Neural cell (in vitro differentiated cells): ENCODE data around the gene TRIM15. TPM values are rescaled to one million over a fixed set of nuclear protein-coding genes. Genes with fewer than 3 reads are reported as not detected.

Experiments used
- H2AFZ ChIP-seq: fragments of 200-600, 300-800 bp; sonication (generic), shearing (Covaris generic); 2 replicates; pipeline ENCODE4 v1.6.0; 2014; ENCODE audit warnings: low read depth, mild to moderate bottlenecking, antibody characterized with exemption, low read length, moderate library complexity
- H3F3A ChIP-seq: fragments of 200-600 bp; shearing (Covaris generic); 2 replicates; pipeline ENCODE4 v1.6.1; 2016; ENCODE audit warnings: mild to moderate bottlenecking, moderate library complexity, mixed read lengths, antibody characterized with exemption, low read length; ENCODE audit not compliant: insufficient read depth, poor library complexity, severe bottlenecking
- H3K27ac ChIP-seq: fragments of 200-600, 300-800 bp; sonication (generic), shearing (Covaris generic); 2 replicates; pipeline ENCODE4 v1.5.1; 2014; ENCODE audit warnings: mild to moderate bottlenecking, low read length, moderate library complexity
- H3K27me3 ChIP-seq: fragments of 300-800, 200-600 bp; sonication (generic), shearing (Covaris generic); 2 replicates; pipeline ENCODE4 v1.6.0; 2014; ENCODE audit warnings: mild to moderate bottlenecking, low read depth, low read length, moderate library complexity; ENCODE audit not compliant: insufficient read depth
- H3K36me3 ChIP-seq: fragments of 300-800, 200-600 bp; sonication (generic), shearing (Covaris generic); 2 replicates; pipeline ENCODE4 v1.5.1; 2014; ENCODE audit warnings: mild to moderate bottlenecking, antibody characterized with exemption, low read length, moderate library complexity; ENCODE audit not compliant: insufficient read depth
- H3K4me2 ChIP-seq: fragments of 300-800, 200-600 bp; sonication (generic), shearing (Covaris generic); 2 replicates; pipeline ENCODE4 v1.6.0; 2014; ENCODE audit warnings: mild to moderate bottlenecking, low read length
- H3K4me3 ChIP-seq: fragments of 300-800, 200-600 bp; sonication (generic), shearing (Covaris generic); 2 replicates; pipeline ENCODE4 v1.5.1; 2014; ENCODE audit warnings: mild to moderate bottlenecking, low read length, moderate library complexity
- H3K79me2 ChIP-seq: fragments of 200-600 bp; shearing (Covaris generic); replicated peaks from 2 replicates; pipeline ENCODE4 v1.6.0; 2014; ENCODE audit warnings: mild to moderate bottlenecking, low read length, moderate library complexity; ENCODE audit not compliant: insufficient read depth
- H3K9ac ChIP-seq: fragments of 300-800, 200-600 bp; sonication (generic), shearing (Covaris generic); 2 replicates; pipeline ENCODE4 v1.6.1; 2016; ENCODE audit warnings: mild to moderate bottlenecking, low read length, mixed read lengths
- H3K9me2 ChIP-seq: fragments of 200-600 bp; shearing (Covaris generic); 2 replicates; pipeline ENCODE4 v1.6.1; 2016; ENCODE audit warnings: mild to moderate bottlenecking, low read length, mixed read lengths; ENCODE audit not compliant: insufficient read depth
- H3K9me3 ChIP-seq: fragments of 200-600, 300-800 bp; sonication (generic), shearing (Covaris generic); 2 replicates; pipeline ENCODE4 v1.6.1; 2016; ENCODE audit warnings: mild to moderate bottlenecking, mixed run types, low read length, moderate library complexity, mixed read lengths
- H4K20me1 ChIP-seq: fragments of 200-600 bp; shearing (Covaris generic); 2 replicates; pipeline ENCODE4 v1.6.1; 2016; ENCODE audit warnings: mild to moderate bottlenecking, mixed run types; ENCODE audit not compliant: insufficient read depth
- EP300 ChIP-seq: fragments of 450-650 bp; conservative IDR thresholded peaks from 2 replicates; pipeline ENCODE4 v1.6.1; 2014; ENCODE audit warnings: antibody characterized with exemption, mild to moderate bottlenecking, moderate library complexity; ENCODE audit not compliant: poor library complexity, severe bottlenecking
- EZH2 ChIP-seq: fragments of 200-600, 300-800 bp; shearing (Covaris generic), sonication (generic); IDR thresholded peaks from 2 replicates; pipeline ENCODE4 v1.6.1; 2014; ENCODE audit warnings: antibody characterized with exemption, low read length, borderline replicate concordance, mild to moderate bottlenecking; ENCODE audit not compliant: insufficient read depth, poor library complexity, severe bottlenecking
- MXI1 ChIP-seq: fragments of 450-650 bp; conservative IDR thresholded peaks from 2 replicates; pipeline ENCODE4 v1.6.1; 2014; ENCODE audit warnings: antibody characterized with exemption, mild to moderate bottlenecking; ENCODE audit not compliant: poor library complexity, severe bottlenecking
- POLR2AphosphoS5 ChIP-seq: IDR thresholded peaks from 2 replicates; pipeline ENCODE4 v1.6.1; 2012
- RAD21 ChIP-seq: fragments of 450-650 bp; conservative IDR thresholded peaks from 2 replicates; pipeline ENCODE4 v1.6.1; 2014; ENCODE audit warnings: antibody characterized with exemption, mild to moderate bottlenecking, moderate library complexity
- SMC3 ChIP-seq: fragments of 450-650 bp; conservative IDR thresholded peaks from 2 replicates; pipeline ENCODE4 v1.6.1; 2014; ENCODE audit warnings: antibody characterized with exemption, mild to moderate bottlenecking, moderate library complexity; ENCODE audit not compliant: poor library complexity
- TAF1 ChIP-seq: IDR thresholded peaks from 2 replicates; pipeline ENCODE4 v1.6.1; 2012; ENCODE audit warnings: low read depth
- polyA plus RNA-seq: library from polyadenylated mRNA; depleted of rRNA; stranded (reverse); fragments of >200 nt; gene quantifications from 2 replicates; pipeline ENCODE4 v1.2.3, GENCODE V29; 2014
- TF ChIP-seq, protein P1 (sequence below): IDR thresholded peaks from 2 replicates; pipeline ENCODE4 v1.6.1; 2012; ENCODE audit warnings: borderline replicate concordance
- TF ChIP-seq, protein P2 (sequence below): fragments of 450-650 bp; IDR thresholded peaks from 2 replicates; pipeline ENCODE4 v1.5.1; 2014; ENCODE audit warnings: antibody characterized with exemption, mild to moderate bottlenecking, moderate library complexity; ENCODE audit not compliant: poor library complexity, severe bottlenecking

Gene TRIM15
- polyA plus RNA-seq, 1 donor from 2014 or later, result not detected

DNA sequence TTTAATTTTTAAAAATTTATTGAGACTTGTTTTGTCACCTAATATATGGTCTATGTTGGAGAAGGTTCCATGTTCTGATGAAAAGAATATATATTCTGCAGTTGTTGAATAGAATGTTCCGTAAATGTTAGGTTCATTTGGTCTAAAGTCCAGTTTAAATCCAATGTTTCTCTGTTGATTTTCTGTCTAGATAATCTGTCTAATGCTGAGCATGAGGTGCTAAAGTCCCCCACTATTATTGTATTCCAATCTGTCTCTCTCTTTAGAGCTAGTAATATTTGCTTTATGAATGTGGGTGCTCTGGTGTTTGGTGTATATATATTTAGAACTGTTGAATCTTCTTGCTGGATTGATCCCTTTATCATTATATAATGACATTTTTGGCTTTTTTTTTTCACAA lies 15.5 kb downstream of the TRIM15 start:
- no peaks in the 10 kb centered on the region for H3K27me3 ChIP-seq
- H3K4me3 ChIP-seq, result no peak overlapping the region
- H3K79me2 ChIP-seq, result no peaks in the 10 kb centered on the region
- no peak overlapping the region for H3K4me2 ChIP-seq
- H3K36me3 ChIP-seq, result no peaks in the 10 kb centered on the region
- TF ChIP-seq, protein P1, sequence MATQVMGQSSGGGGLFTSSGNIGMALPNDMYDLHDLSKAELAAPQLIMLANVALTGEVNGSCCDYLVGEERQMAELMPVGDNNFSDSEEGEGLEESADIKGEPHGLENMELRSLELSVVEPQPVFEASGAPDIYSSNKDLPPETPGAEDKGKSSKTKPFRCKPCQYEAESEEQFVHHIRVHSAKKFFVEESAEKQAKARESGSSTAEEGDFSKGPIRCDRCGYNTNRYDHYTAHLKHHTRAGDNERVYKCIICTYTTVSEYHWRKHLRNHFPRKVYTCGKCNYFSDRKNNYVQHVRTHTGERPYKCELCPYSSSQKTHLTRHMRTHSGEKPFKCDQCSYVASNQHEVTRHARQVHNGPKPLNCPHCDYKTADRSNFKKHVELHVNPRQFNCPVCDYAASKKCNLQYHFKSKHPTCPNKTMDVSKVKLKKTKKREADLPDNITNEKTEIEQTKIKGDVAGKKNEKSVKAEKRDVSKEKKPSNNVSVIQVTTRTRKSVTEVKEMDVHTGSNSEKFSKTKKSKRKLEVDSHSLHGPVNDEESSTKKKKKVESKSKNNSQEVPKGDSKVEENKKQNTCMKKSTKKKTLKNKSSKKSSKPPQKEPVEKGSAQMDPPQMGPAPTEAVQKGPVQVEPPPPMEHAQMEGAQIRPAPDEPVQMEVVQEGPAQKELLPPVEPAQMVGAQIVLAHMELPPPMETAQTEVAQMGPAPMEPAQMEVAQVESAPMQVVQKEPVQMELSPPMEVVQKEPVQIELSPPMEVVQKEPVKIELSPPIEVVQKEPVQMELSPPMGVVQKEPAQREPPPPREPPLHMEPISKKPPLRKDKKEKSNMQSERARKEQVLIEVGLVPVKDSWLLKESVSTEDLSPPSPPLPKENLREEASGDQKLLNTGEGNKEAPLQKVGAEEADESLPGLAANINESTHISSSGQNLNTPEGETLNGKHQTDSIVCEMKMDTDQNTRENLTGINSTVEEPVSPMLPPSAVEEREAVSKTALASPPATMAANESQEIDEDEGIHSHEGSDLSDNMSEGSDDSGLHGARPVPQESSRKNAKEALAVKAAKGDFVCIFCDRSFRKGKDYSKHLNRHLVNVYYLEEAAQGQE, result no peak
- no peak for TF ChIP-seq EP300
- TF ChIP-seq, protein P2, sequence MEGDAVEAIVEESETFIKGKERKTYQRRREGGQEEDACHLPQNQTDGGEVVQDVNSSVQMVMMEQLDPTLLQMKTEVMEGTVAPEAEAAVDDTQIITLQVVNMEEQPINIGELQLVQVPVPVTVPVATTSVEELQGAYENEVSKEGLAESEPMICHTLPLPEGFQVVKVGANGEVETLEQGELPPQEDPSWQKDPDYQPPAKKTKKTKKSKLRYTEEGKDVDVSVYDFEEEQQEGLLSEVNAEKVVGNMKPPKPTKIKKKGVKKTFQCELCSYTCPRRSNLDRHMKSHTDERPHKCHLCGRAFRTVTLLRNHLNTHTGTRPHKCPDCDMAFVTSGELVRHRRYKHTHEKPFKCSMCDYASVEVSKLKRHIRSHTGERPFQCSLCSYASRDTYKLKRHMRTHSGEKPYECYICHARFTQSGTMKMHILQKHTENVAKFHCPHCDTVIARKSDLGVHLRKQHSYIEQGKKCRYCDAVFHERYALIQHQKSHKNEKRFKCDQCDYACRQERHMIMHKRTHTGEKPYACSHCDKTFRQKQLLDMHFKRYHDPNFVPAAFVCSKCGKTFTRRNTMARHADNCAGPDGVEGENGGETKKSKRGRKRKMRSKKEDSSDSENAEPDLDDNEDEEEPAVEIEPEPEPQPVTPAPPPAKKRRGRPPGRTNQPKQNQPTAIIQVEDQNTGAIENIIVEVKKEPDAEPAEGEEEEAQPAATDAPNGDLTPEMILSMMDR, result no peak
- no peak for TF ChIP-seq RAD21
- TF ChIP-seq TAF1, result no peak
- TF ChIP-seq MXI1, result no peak
- no peak for TF ChIP-seq SMC3
- no peak overlapping the region for H2AFZ ChIP-seq
- H3F3A ChIP-seq, result no peaks in the 10 kb centered on the region
- no peaks in the 10 kb centered on the region for H3K9me3 ChIP-seq
- H3K9ac ChIP-seq, result no peak overlapping the region
- no peaks in the 10 kb centered on the region for H4K20me1 ChIP-seq
- no peaks in the 10 kb centered on the region for H3K9me2 ChIP-seq
- H3K27ac ChIP-seq, result no peak overlapping the region

DNA sequence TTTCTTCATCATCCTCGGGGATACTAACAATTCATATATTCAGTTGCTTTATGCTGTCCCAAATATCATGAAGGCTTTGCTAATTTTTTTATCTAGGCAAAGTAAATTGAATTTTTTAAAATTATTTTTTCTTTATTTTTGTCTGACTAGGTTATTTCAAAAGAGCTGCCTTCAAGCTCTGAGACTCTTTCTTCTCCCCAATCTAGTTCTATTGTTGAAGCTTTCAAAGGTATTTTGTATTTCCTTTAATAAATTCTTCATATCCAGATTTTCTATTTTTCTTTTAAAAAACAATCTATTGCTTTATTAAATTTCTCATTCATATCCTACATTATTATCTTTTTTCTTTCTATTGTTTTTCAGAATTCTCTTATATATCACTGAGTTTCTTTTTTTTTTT lies 16.8 kb downstream of the TRIM15 start:
- Histone ChIP-seq H3K36me3 (peaks cover 10% of the 10 kb centered on the region), H3K9ac (no peak overlapping the region), H3K27me3 (no peaks in the 10 kb centered on the region), H3K27ac (no peak overlapping the region), H3K9me2 (no peaks in the 10 kb centered on the region), H3K4me2 (no peak overlapping the region), H2AFZ (no peak overlapping the region), H3K4me3 (no peak overlapping the region), H3F3A (no peaks in the 10 kb centered on the region), H4K20me1 (no peaks in the 10 kb centered on the region), H3K9me3 (no peaks in the 10 kb centered on the region), H3K79me2 (no peaks in the 10 kb centered on the region)
- no peak for TF ChIP-seq RAD21
- TF ChIP-seq, protein P2, result no peak
- TF ChIP-seq, protein P1, result no peak
- no peak for TF ChIP-seq EZH2
- TF ChIP-seq POLR2AphosphoS5, result no peak
- TF ChIP-seq SMC3, result no peak
- no peak for TF ChIP-seq MXI1
- no peak for TF ChIP-seq TAF1
- TF ChIP-seq EP300, result no peak
